ENCODE data around the gene WIPI1.
"Not testable (repeated sequence)": the region's sequence is repeated elsewhere in the genome, so short reads cannot be mapped to it uniquely, and the experiment has no call there.

The WIPI1 gene

GRCh38 chr17:68407656-68408055 is 49.6 kb downstream of the WIPI1 start:
- not testable (repeated sequence) for H3K27me3 ChIP-seq (ENCODE audit: control insufficient read depth in 1 of 2, insufficient read depth in 2 of 2, low read length in 2 of 2); H3K36me3 ChIP-seq (ENCODE audit: control insufficient read depth in 2 of 2, insufficient read depth in 2 of 2, low read length in 2 of 2); H3K4me1 ChIP-seq (ENCODE audit: control insufficient read depth, insufficient read depth, low read length); H3K9me3 ChIP-seq (ENCODE audit: control insufficient read depth in 2 of 2, low read length in 2 of 2); H3K4me3 ChIP-seq (ENCODE audit: low read length in 2 of 2); H3K27ac ChIP-seq (ENCODE audit: low read length); H3K9ac ChIP-seq (ENCODE audit: low read length in 2 of 2)

GRCh38 chr17:68403837-68404236 is 53.5 kb downstream of the WIPI1 start:
- not testable (repeated sequence) for H3K27ac ChIP-seq (ENCODE audit: low read length); H3K4me1 ChIP-seq (ENCODE audit: control insufficient read depth, insufficient read depth, low read length); H3K9ac ChIP-seq (ENCODE audit: low read length in 2 of 2); H3K4me3 ChIP-seq (ENCODE audit: low read length in 2 of 2); H3K36me3 ChIP-seq (ENCODE audit: control insufficient read depth in 2 of 2, insufficient read depth in 2 of 2, low read length in 2 of 2); H3K9me3 ChIP-seq (ENCODE audit: control insufficient read depth in 2 of 2, low read length in 2 of 2); H3K27me3 ChIP-seq (ENCODE audit: control insufficient read depth in 1 of 2, insufficient read depth in 2 of 2, low read length in 2 of 2)

- no peaks in the 10 kb centered on the region for H3K27me3 ChIP-seq (ENCODE audit: control insufficient read depth in 1 of 2, insufficient read depth in 2 of 2, low read length in 2 of 2)
These were observed 54.2 kb downstream of the WIPI1 start for GRCh38 chr17:68403122-68403521.

GRCh38 chr17:68401288-68401687 is 56.0 kb downstream of the WIPI1 start:
- Histone ChIP-seq H3K9me3 (ENCODE audit: control insufficient read depth in 2 of 2, low read length in 2 of 2) (no peaks in the 10 kb centered on the region), H3K36me3 (ENCODE audit: control insufficient read depth in 2 of 2, insufficient read depth in 2 of 2, low read length in 2 of 2) (no peaks in the 10 kb centered on the region), H3K27me3 (ENCODE audit: control insufficient read depth in 1 of 2, insufficient read depth in 2 of 2, low read length in 2 of 2) (no peaks in the 10 kb centered on the region), H3K27ac (ENCODE audit: low read length) (no peak overlapping the region), H3K9ac (ENCODE audit: low read length in 2 of 2) (no peak overlapping the region), H3K4me1 (ENCODE audit: control insufficient read depth, insufficient read depth, low read length) (peaks cover 4% of the 10 kb centered on the region), H3K4me3 (ENCODE audit: low read length in 2 of 2) (no peak overlapping the region)

More at GRCh38 chr17:68403122-68403521, 54.2 kb downstream of the WIPI1 start:
- Histone ChIP-seq H3K9ac (ENCODE audit: low read length in 2 of 2) (no peak overlapping the region), H3K36me3 (ENCODE audit: control insufficient read depth in 2 of 2, insufficient read depth in 2 of 2, low read length in 2 of 2) (no peaks in the 10 kb centered on the region), H3K4me1 (ENCODE audit: control insufficient read depth, insufficient read depth, low read length) (peaks cover 4% of the 10 kb centered on the region), H3K27ac (ENCODE audit: low read length) (no peak overlapping the region), H3K4me3 (ENCODE audit: low read length in 2 of 2) (no peak overlapping the region), H3K9me3 (ENCODE audit: control insufficient read depth in 2 of 2, low read length in 2 of 2) (no peaks in the 10 kb centered on the region)

- no peaks in the 10 kb centered on the region for H3K36me3 ChIP-seq (ENCODE audit: control insufficient read depth in 2 of 2, insufficient read depth in 2 of 2, low read length in 2 of 2)
- H3K4me3 ChIP-seq (ENCODE audit: low read length in 2 of 2) = no peak overlapping the region
- H3K27ac ChIP-seq (ENCODE audit: low read length) = no peak overlapping the region
- no peaks in the 10 kb centered on the region for H3K9me3 ChIP-seq (ENCODE audit: control insufficient read depth in 2 of 2, low read length in 2 of 2)
- no peaks in the 10 kb centered on the region for H3K27me3 ChIP-seq (ENCODE audit: control insufficient read depth in 1 of 2, insufficient read depth in 2 of 2, low read length in 2 of 2)
- H3K4me1 ChIP-seq (ENCODE audit: control insufficient read depth, insufficient read depth, low read length) = peaks cover 4% of the 10 kb centered on the region
- H3K9ac ChIP-seq (ENCODE audit: low read length in 2 of 2) = no peak overlapping the region
These were observed 56.9 kb downstream of the WIPI1 start for GRCh38 chr17:68400404-68400735.

GRCh38 chr17:68399638-68400403 is 57.5 kb downstream of the WIPI1 start:
- Histone ChIP-seq H3K36me3 (ENCODE audit: control insufficient read depth in 2 of 2, insufficient read depth in 2 of 2, low read length in 2 of 2) (peaks cover 0 to under 1% of the 10 kb centered on the region in 2 donors), H3K27ac (ENCODE audit: low read length) (no peak overlapping the region), H3K9ac (ENCODE audit: low read length in 2 of 2) (no peak overlapping the region), H3K4me3 (ENCODE audit: low read length in 2 of 2) (no peak overlapping the region), H3K27me3 (ENCODE audit: control insufficient read depth in 1 of 2, insufficient read depth in 2 of 2, low read length in 2 of 2) (no peaks in the 10 kb centered on the region), H3K9me3 (ENCODE audit: control insufficient read depth in 2 of 2, low read length in 2 of 2) (peaks cover 0 to 3% of the 10 kb centered on the region in 2 donors), H3K4me1 (ENCODE audit: control insufficient read depth, insufficient read depth, low read length) (peaks cover 4% of the 10 kb centered on the region)

- peaks cover 4% of the 10 kb centered on the region for H3K4me1 ChIP-seq (ENCODE audit: control insufficient read depth, insufficient read depth, low read length)
- peaks cover 0 to 6% of the 10 kb centered on the region in 2 donors for H3K9me3 ChIP-seq (ENCODE audit: control insufficient read depth in 2 of 2, low read length in 2 of 2)
- no peaks in the 10 kb centered on the region for H3K27me3 ChIP-seq (ENCODE audit: control insufficient read depth in 1 of 2, insufficient read depth in 2 of 2, low read length in 2 of 2)
- H3K36me3 ChIP-seq (ENCODE audit: control insufficient read depth in 2 of 2, insufficient read depth in 2 of 2, low read length in 2 of 2) = peaks cover 0 to 3% of the 10 kb centered on the region in 2 donors
- H3K9ac ChIP-seq (ENCODE audit: low read length in 2 of 2) = peak overlapping the region in 1 of 2 donors; percentile 36
- H3K27ac ChIP-seq (ENCODE audit: low read length) = no peak overlapping the region
- no peak overlapping the region for H3K4me3 ChIP-seq (ENCODE audit: low read length in 2 of 2)
These were observed 58.3 kb downstream of the WIPI1 start for GRCh38 chr17:68398691-68399637.

- Histone ChIP-seq H3K9me3 (ENCODE audit: control insufficient read depth in 2 of 2, low read length in 2 of 2) (peaks cover 0 to 6% of the 10 kb centered on the region in 2 donors), H3K9ac (ENCODE audit: low read length in 2 of 2) (no peak overlapping the region), H3K4me3 (ENCODE audit: low read length in 2 of 2) (no peak overlapping the region), H3K4me1 (ENCODE audit: control insufficient read depth, insufficient read depth, low read length) (peaks cover 4% of the 10 kb centered on the region), H3K27me3 (ENCODE audit: control insufficient read depth in 1 of 2, insufficient read depth in 2 of 2, low read length in 2 of 2) (no peaks in the 10 kb centered on the region), H3K27ac (ENCODE audit: low read length) (no peak overlapping the region), H3K36me3 (ENCODE audit: control insufficient read depth in 2 of 2, insufficient read depth in 2 of 2, low read length in 2 of 2) (peaks cover 0 to 3% of the 10 kb centered on the region in 2 donors)
These were observed 60.2 kb downstream of the WIPI1 start for GRCh38 chr17:68397108-68397536.

- H3K27ac ChIP-seq (ENCODE audit: low read length) = no peak overlapping the region
- no peaks in the 10 kb centered on the region for H3K27me3 ChIP-seq (ENCODE audit: control insufficient read depth in 1 of 2, insufficient read depth in 2 of 2, low read length in 2 of 2)
- peaks cover 0 to 6% of the 10 kb centered on the region in 2 donors for H3K9me3 ChIP-seq (ENCODE audit: control insufficient read depth in 2 of 2, low read length in 2 of 2)
- H3K9ac ChIP-seq (ENCODE audit: low read length in 2 of 2) = no peak overlapping the region
- no peak overlapping the region for H3K4me3 ChIP-seq (ENCODE audit: low read length in 2 of 2)
- peaks cover 0 to 3% of the 10 kb centered on the region in 2 donors for H3K36me3 ChIP-seq (ENCODE audit: control insufficient read depth in 2 of 2, insufficient read depth in 2 of 2, low read length in 2 of 2)
- peaks cover 4% of the 10 kb centered on the region for H3K4me1 ChIP-seq (ENCODE audit: control insufficient read depth, insufficient read depth, low read length)
These were observed 60.8 kb downstream of the WIPI1 start for GRCh38 chr17:68396226-68397107.

- Histone ChIP-seq H3K27ac (ENCODE audit: low read length) (no peak overlapping the region), H3K36me3 (ENCODE audit: control insufficient read depth in 2 of 2, insufficient read depth in 2 of 2, low read length in 2 of 2) (peaks cover 0 to 3% of the 10 kb centered on the region in 2 donors), H3K4me1 (ENCODE audit: control insufficient read depth, insufficient read depth, low read length) (peaks cover 4% of the 10 kb centered on the region), H3K9ac (ENCODE audit: low read length in 2 of 2) (no peak overlapping the region), H3K27me3 (ENCODE audit: control insufficient read depth in 1 of 2, insufficient read depth in 2 of 2, low read length in 2 of 2) (no peaks in the 10 kb centered on the region), H3K9me3 (ENCODE audit: control insufficient read depth in 2 of 2, low read length in 2 of 2) (peaks cover 0 to 6% of the 10 kb centered on the region in 2 donors), H3K4me3 (ENCODE audit: low read length in 2 of 2) (no peak overlapping the region)
These were observed 62.5 kb downstream of the WIPI1 start for GRCh38 chr17:68394608-68395331.

Data from stomach smooth muscle (tissue), 2 donors.